Pancreas (tissue), 10 donors: ENCODE measurements around the gene SPNS2. TPM values are rescaled to one million over a fixed set of nuclear protein-coding genes. Genes with fewer than 3 reads are reported as not detected.
A peak's percentile ranks its signal among the peaks of the same experiment; 100 is the strongest.

Experiments
- ATAC-seq, 4 donors: fragments of 200-7000 bp; cut with Tn5 transposase; one replicate each; pipeline versions ENCODE4 v1.8.0 to v1.9.1; 2020; ENCODE audit warnings: mild to moderate bottlenecking in 4 of 4, moderate library complexity in 4 of 4
- DNase-seq, 6 donors: peaks; one replicate each; pipeline ENCODE4 v3.0.0-alpha.2; 2020
- FAIRE-seq: peaks from 2 replicates; lab custom pipeline; 2012; peaks lifted over from hg19 to GRCh38; lab: Jason Lieb, UNC
- H3K27ac ChIP-seq, 4 donors: fragments of 200-600 bp; sonication (generic); 1 replicate in 3 of 4; 2 replicates in 1 of 4; pipeline versions ENCODE4 v1.5.0 to v1.8.0; 2020
- H3K27me3 ChIP-seq, 4 donors: fragments of 200-600 bp; one replicate each; pipeline ENCODE4 v1.8.0; 2021
- H3K36me3 ChIP-seq, 3 donors: fragments of 200-600 bp; sonication (generic) in 1 of 3; one replicate each; pipeline versions ENCODE4 v1.5.0 to v1.8.0; 2020 to 2021
- H3K4me1 ChIP-seq, 3 donors: fragments of 200-600 bp; one replicate each; pipeline ENCODE4 v1.8.0; 2021
- H3K4me3 ChIP-seq, 4 donors: fragments of 200-600 bp; sonication (generic) in 2 of 4; one replicate each; pipeline versions ENCODE4 v1.5.0 to v1.8.0; 2020 to 2021
- H3K9me3 ChIP-seq, 4 donors: fragments of 200-600 bp; one replicate each; pipeline ENCODE4 v1.8.0; 2021
- WGBS, 2 donors: extraction: QIAGEN DNeasy Blood & Tissue Kit; methylation state at CpG; one replicate each; pipeline ENCODE4 v1.1.7; 2013; 5-methylcytosine and 5-hydroxymethylcytosine counted together
- intact Hi-C, 3 donors: fragments of 100-400 bp; cut with DNase I; formaldehyde crosslinking; loops; one replicate each; pipeline versions ENCODE4 v1.11.1 to v1.14.2; 2022
- polyA plus RNA-seq, 2 donors: library from polyadenylated mRNA; stranded (reverse); fragments of 200-250 nt; gene quantifications; one replicate each; pipeline ENCODE4 v1.2.3, GENCODE V29; 2013
- total RNA-seq, 6 donors: library from RNA; stranded (reverse); fragmentation: NEBNext Ultra II Directional in 4 of 6; extraction: Animal tissue kit (Norgen Biotek cat#: 25700) in 4 of 6; gene quantifications; one replicate each; pipeline versions ENCODE4 v1.2.1 to v1.2.4, GENCODE V29; 2021 to 2023
- TF ChIP-seq, protein P1 (sequence below), 4 donors: fragments of 200-600 bp; sonication (generic) in 3 of 4; IDR thresholded peaks; one replicate each; pipeline versions ENCODE4 v1.5.0 to v1.8.0; 2021; ENCODE audit warnings: antibody characterized with exemption in 4 of 4
- donor health status: healthy with polysubstance abuse.
- donor health status: DM: no; HTN: no; CAD: no; lungs with moderate emphysema.
- donor health status: DM: no; HTN: no; CAD: no.
- donor health status: control.
- donor health status: control.
- donor health status: Bipolar disorder and iron deficiency.
- donor health status: DM: yes; HTN: yes; CAD: no.
- donor health status: DM: no; HTN: no; CAD: no.
- donor health status: DM: no; HTN: no; CAD: no.
- donor health status: DM: yes; HTN: yes; CAD: no.

Gene SPNS2
- total and polyA plus RNA-seq, 8 donors, result 7.6 to 51.7 (median 20.8) TPM

GRCh38 chr17:4483012-4483840 lies 15.5 kb upstream of the SPNS2 start:
- H3K27me3 ChIP-seq, result no peaks in the 10 kb centered on the region
- H3K27ac ChIP-seq, result peak overlapping the region; percentile 75 to 97 (median 88)
- peak; percentile 85 to 90 (median 90) for ATAC-seq
- peak in 5 of 6 donors; percentile 72 to 89 (median 87) for DNase-seq
- TF ChIP-seq, protein P1, sequence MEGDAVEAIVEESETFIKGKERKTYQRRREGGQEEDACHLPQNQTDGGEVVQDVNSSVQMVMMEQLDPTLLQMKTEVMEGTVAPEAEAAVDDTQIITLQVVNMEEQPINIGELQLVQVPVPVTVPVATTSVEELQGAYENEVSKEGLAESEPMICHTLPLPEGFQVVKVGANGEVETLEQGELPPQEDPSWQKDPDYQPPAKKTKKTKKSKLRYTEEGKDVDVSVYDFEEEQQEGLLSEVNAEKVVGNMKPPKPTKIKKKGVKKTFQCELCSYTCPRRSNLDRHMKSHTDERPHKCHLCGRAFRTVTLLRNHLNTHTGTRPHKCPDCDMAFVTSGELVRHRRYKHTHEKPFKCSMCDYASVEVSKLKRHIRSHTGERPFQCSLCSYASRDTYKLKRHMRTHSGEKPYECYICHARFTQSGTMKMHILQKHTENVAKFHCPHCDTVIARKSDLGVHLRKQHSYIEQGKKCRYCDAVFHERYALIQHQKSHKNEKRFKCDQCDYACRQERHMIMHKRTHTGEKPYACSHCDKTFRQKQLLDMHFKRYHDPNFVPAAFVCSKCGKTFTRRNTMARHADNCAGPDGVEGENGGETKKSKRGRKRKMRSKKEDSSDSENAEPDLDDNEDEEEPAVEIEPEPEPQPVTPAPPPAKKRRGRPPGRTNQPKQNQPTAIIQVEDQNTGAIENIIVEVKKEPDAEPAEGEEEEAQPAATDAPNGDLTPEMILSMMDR (IDR thresholded peaks at IDR 0.05), result no peak
- no peaks in the 10 kb centered on the region for H3K9me3 ChIP-seq
- H3K36me3 ChIP-seq, result no peaks in the 10 kb centered on the region
- 63 to 65% methylated on average over 13 of the region's 13 CpGs for WGBS, 2 donors
- peak overlapping the region in 1 of 4 donors; percentile 18 for H3K4me3 ChIP-seq
- peaks cover 7 to 27% (median 15%) of the 10 kb centered on the region in 3 donors for H3K4me1 ChIP-seq
- intact Hi-C loops, result no loop called here
- no peak for FAIRE-seq

DNA sequence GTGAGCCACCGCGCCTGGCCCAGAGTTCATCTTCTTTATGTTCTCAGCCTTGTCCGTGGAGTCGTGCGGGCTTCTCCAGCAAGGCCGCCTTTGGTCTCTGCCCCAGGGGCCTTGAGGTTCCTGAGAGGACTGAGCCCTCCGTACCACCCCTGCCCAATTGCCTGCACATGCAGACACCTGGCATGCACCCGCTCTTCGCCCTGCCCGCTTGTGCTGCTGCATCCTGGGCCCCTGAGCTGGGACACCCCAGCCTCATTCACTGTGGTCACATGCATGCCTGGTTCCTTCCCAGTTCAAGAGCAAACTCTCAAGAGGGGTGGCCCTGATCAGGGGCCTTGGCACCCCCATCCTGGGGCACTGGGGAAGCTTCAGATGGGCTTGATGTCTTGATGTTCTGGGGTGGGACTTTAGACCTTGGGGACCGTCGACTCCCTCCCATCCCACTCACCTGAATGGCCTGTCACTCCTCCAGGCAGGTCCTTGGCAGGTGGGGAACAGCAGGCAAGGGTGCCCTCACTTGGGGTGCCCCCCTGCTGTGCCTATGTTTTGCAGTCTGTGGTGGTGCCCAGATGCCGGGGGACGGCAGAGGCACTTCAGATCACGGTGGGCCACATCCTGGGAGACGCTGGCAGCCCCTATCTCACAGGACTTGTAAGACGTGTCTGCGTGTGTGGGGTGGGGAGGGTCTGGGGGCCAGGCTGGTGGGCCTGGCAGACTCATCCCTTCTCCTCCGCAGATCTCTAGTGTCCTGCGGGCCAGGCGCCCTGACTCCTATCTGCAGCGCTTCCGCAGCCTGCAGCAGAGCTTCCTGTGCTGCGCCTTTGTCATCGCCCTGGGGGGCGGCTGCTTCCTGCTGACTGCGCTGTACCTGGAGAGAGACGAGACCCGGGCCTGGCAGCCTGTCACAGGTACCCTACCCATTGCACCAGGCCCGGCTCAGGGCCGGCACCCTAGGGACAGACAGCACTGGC lies 12.7 kb upstream of the SPNS2 start:
- H3K27ac ChIP-seq, result no peak overlapping the region
- WGBS, 2 donors, result 87 to 91% methylated on average over 31 of the region's 31 CpGs
- FAIRE-seq (no peak), DNase-seq (no peak), ATAC-seq (no peak)
- no peak overlapping the region for H3K4me3 ChIP-seq
- no peaks in the 10 kb centered on the region for H3K27me3 ChIP-seq
- no peaks in the 10 kb centered on the region for H3K9me3 ChIP-seq
- no peaks in the 10 kb centered on the region for H3K36me3 ChIP-seq
- H3K4me1 ChIP-seq, result peaks cover 7 to 24% (median 15%) of the 10 kb centered on the region in 3 donors
- intact Hi-C loops, result no loop called here
- TF ChIP-seq, protein P1 (IDR thresholded peaks at IDR 0.05), result no peak

- 89 to 94% methylated on average over 8 of the region's 8 CpGs for WGBS, 2 donors
- TF ChIP-seq, protein P1 (IDR thresholded peaks at IDR 0.05), result no peak
- no peaks in the 10 kb centered on the region for H3K27me3 ChIP-seq
- FAIRE-seq, result no peak
- no peak overlapping the region for H3K27ac ChIP-seq
- no peak for ATAC-seq
- DNase-seq, result no peak
- H3K4me1 ChIP-seq, result peaks cover 7 to 15% (median 14%) of the 10 kb centered on the region in 3 donors
- H3K9me3 ChIP-seq, result no peaks in the 10 kb centered on the region
- no peaks in the 10 kb centered on the region for H3K36me3 ChIP-seq
- no peak overlapping the region for H3K4me3 ChIP-seq
- intact Hi-C loops, result no loop called here
These were observed 11.4 kb upstream of the SPNS2 start for GRCh38 chr17:4487296-4487695.

DNA sequence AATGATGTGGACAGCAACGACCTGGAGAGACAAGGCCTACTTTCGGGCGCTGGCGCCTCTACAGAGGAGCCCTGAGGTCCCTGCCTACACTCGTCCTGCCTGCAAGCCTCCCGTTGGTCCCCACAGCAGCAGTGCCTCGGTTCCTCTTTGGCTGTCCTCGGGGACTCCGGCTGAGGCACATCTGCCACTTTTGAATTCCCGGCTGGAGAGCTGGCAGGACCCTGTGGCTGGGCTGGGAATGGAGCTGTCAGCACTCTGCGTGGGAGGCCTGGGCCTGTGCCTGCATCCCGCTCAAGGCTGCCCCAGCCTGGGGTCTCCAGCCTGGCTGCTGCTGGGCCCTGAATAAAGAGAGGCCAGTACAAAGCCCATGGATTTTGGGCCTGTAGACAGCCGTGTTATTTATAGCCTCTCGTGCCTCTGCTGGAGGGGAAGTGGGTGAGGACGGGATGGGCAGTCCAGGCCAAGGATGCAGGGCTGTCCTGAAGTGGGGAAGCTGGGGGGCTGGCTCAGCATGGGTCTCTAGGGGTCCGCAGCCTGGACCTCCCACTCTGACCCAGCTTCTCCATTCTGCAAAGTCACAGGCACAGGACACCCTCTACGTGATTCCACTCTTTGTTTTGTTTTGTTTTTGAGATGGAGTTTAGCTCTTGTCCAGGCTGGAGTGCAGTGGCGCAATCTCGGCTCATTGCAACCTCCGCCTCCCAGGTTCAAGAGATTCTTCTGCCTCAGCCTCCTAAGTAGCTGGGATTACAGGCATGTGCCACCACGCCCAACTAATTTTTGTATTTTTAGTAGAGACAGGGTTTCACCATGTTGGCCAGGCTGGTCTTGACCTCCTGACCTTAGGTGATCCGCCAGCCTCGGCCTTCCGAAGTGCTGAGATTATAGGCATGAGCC lies 10.6 kb upstream of the SPNS2 start:
- Histone ChIP-seq H3K27me3 (no peaks in the 10 kb centered on the region), H3K4me3 (no peak overlapping the region), H3K4me1 (peaks cover 6 to 10% (median 9%) of the 10 kb centered on the region in 3 donors), H3K36me3 (no peaks in the 10 kb centered on the region), H3K9me3 (no peaks in the 10 kb centered on the region), H3K27ac (no peak overlapping the region)
- intact Hi-C loops, result no loop called here
- DNase-seq, result no peak
- no peak for FAIRE-seq
- no peak for ATAC-seq
- TF ChIP-seq, protein P1 (IDR thresholded peaks at IDR 0.05), result no peak
- WGBS, 2 donors, result 84 to 86% methylated on average over 23 to 24 of the region's 24 CpGs
